Measurements from ENCODE around the gene WDTC1.

Gene WDTC1

GRCh38 chr1:27325286-27325685 lies 90.9 kb downstream of the WDTC1 start:
- no peak overlapping the region for H3K4me3 ChIP-seq (ENCODE audit: low read length)
- no peak for TF ChIP-seq ZNF274 (IDR thresholded peaks at IDR 0.05; ENCODE audit: low read depth, low read length)

- TF ChIP-seq ZNF274 (IDR thresholded peaks at IDR 0.05; ENCODE audit: low read depth, low read length) = no peak
Observed at GRCh38 chr1:27327964-27328363, 93.5 kb downstream of the WDTC1 start.

GRCh38 chr1:27330786-27331185 lies 96.4 kb downstream of the WDTC1 start:
- no peak for TF ChIP-seq ZNF274 (IDR thresholded peaks at IDR 0.05; ENCODE audit: low read depth, low read length)
- H3K4me3 ChIP-seq (ENCODE audit: low read length) = no peak overlapping the region

More at GRCh38 chr1:27327964-27328363, 93.5 kb downstream of the WDTC1 start:
- no peak overlapping the region for H3K4me3 ChIP-seq (ENCODE audit: low read length)

- H3K4me3 ChIP-seq (ENCODE audit: low read length) = no peak overlapping the region
- no peak for TF ChIP-seq ZNF274 (IDR thresholded peaks at IDR 0.05; ENCODE audit: low read depth, low read length)
Observed at GRCh38 chr1:27331426-27331825, 97.0 kb downstream of the WDTC1 start.

- H3K4me3 ChIP-seq (ENCODE audit: low read length) = no peak overlapping the region
- TF ChIP-seq ZNF274 (IDR thresholded peaks at IDR 0.05; ENCODE audit: low read depth, low read length) = no peak
Observed at GRCh38 chr1:27331922-27332321, 97.5 kb downstream of the WDTC1 start.

GRCh38 chr1:27332536-27333281 lies 98.3 kb downstream of the WDTC1 start:
- TF ChIP-seq ZNF274 (IDR thresholded peaks at IDR 0.05; ENCODE audit: low read depth, low read length) = no peak
- no peak overlapping the region for H3K4me3 ChIP-seq (ENCODE audit: low read length)

- no peak overlapping the region for H3K4me3 ChIP-seq (ENCODE audit: low read length)
Observed at GRCh38 chr1:27333717-27334279, 99.4 kb downstream of the WDTC1 start.

GRCh38 chr1:27335506-27336422 lies 101.3 kb downstream of the WDTC1 start:
- no peak for TF ChIP-seq ZNF274 (IDR thresholded peaks at IDR 0.05; ENCODE audit: low read depth, low read length)
- H3K4me3 ChIP-seq (ENCODE audit: low read length) = no peak overlapping the region

More at GRCh38 chr1:27333717-27334279, 99.4 kb downstream of the WDTC1 start:
- no peak for TF ChIP-seq ZNF274 (IDR thresholded peaks at IDR 0.05; ENCODE audit: low read depth, low read length)

- H3K4me3 ChIP-seq (ENCODE audit: low read length) = no peak overlapping the region
- TF ChIP-seq ZNF274 (IDR thresholded peaks at IDR 0.05; ENCODE audit: low read depth, low read length) = no peak
Observed at GRCh38 chr1:27336756-27337155, 102.3 kb downstream of the WDTC1 start.

- no peak for TF ChIP-seq ZNF274 (IDR thresholded peaks at IDR 0.05; ENCODE audit: low read depth, low read length)
- H3K4me3 ChIP-seq (ENCODE audit: low read length) = no peak overlapping the region
Observed at GRCh38 chr1:27338751-27339150, 104.3 kb downstream of the WDTC1 start.

- no peak for TF ChIP-seq ZNF274 (IDR thresholded peaks at IDR 0.05; ENCODE audit: low read depth, low read length)
- H3K4me3 ChIP-seq (ENCODE audit: low read length) = no peak overlapping the region
Observed at GRCh38 chr1:27339213-27339612, 104.8 kb downstream of the WDTC1 start.

- H3K4me3 ChIP-seq (ENCODE audit: low read length) = peak within 1 kb of the TSS; percentile 68; the same call in 1 of the 2 replicates
- no peak for TF ChIP-seq ZNF274 (IDR thresholded peaks at IDR 0.05; ENCODE audit: low read depth, low read length)
Observed at GRCh38 chr1:27341525-27342252, 107.3 kb downstream of the WDTC1 start, which contains the start of gene SYTL1. SYTL1 (plus strand) TSS chr1:27342022; CDS start chr1:27345335, 3,313 bp downstream.

- peak overlapping the region; percentile 68; the same call in 1 of the 2 replicates for H3K4me3 ChIP-seq (ENCODE audit: low read length)
- no peak for TF ChIP-seq ZNF274 (IDR thresholded peaks at IDR 0.05; ENCODE audit: low read depth, low read length)
Observed at GRCh38 chr1:27342391-27342777, 108.0 kb downstream of the WDTC1 start.

Data from GM08714 (cell line).